ENCODE measurements around the gene LIPC.

Gene LIPC

GRCh38 chr15:58572521-58572920 is 140.7 kb downstream of the LIPC start:
- ChIA-PET POLR2A (no interaction called here), CTCF (no interaction called here)
- no peak overlapping the region for H3K4me3 ChIP-seq (ENCODE audit: low read depth, low read length)
- no peaks in the 10 kb centered on the region for H3K36me3 ChIP-seq (ENCODE audit: control insufficient read depth in 2 of 2, insufficient read depth in 1 of 2, low read length in 2 of 2)
- H3K4me1 ChIP-seq (ENCODE audit: control insufficient read depth, insufficient read depth, low read length) = no peaks in the 10 kb centered on the region
- H3K27ac ChIP-seq (ENCODE audit: extremely low read depth, low read depth, low read length) = no peak overlapping the region
- no peak for TF ChIP-seq SCRT1 (tag by site-specific recombination; IDR thresholded peaks at IDR 0.05; ENCODE audit: borderline replicate concordance)
- TF ChIP-seq ZSCAN16 (tag by site-specific recombination; IDR thresholded peaks at IDR 0.05) = no peak
- TF ChIP-seq RBAK (tag by site-specific recombination; IDR thresholded peaks at IDR 0.05) = no peak
- TF ChIP-seq ZSCAN23 (tag by site-specific recombination; IDR thresholded peaks at IDR 0.05) = no peak
- H3K9me3 ChIP-seq (ENCODE audit: control insufficient read depth, insufficient read depth, low read depth, low read length) = no peaks in the 10 kb centered on the region

GRCh38 chr15:58573270-58573669 is 141.5 kb downstream of the LIPC start:
- Histone ChIP-seq H3K9me3 (ENCODE audit: control insufficient read depth, insufficient read depth, low read depth, low read length) (no peaks in the 10 kb centered on the region), H3K27ac (ENCODE audit: extremely low read depth, low read depth, low read length) (no peak overlapping the region), H3K36me3 (ENCODE audit: control insufficient read depth in 2 of 2, insufficient read depth in 1 of 2, low read length in 2 of 2) (no peaks in the 10 kb centered on the region), H3K4me1 (ENCODE audit: control insufficient read depth, insufficient read depth, low read length) (no peaks in the 10 kb centered on the region), H3K4me3 (ENCODE audit: low read depth, low read length) (no peak overlapping the region)
- CTCF ChIA-PET = no interaction called here
- no peak for TF ChIP-seq ZNF514 (tag by site-specific recombination; IDR thresholded peaks at IDR 0.05)
- TF ChIP-seq ZSCAN18 (tag by site-specific recombination; IDR thresholded peaks at IDR 0.05) = no peak
- no peak for TF ChIP-seq ZNF792 (tag by site-specific recombination; IDR thresholded peaks at IDR 0.05)
- TF ChIP-seq ZNF311 (tag by site-specific recombination; IDR thresholded peaks at IDR 0.05; ENCODE audit: borderline replicate concordance) = no peak
- no peak for TF ChIP-seq ZNF16 (tag by site-specific recombination; IDR thresholded peaks at IDR 0.05; ENCODE audit: low read depth)
- no peak for TF ChIP-seq PRDM4 (tag by site-specific recombination; IDR thresholded peaks at IDR 0.05)
- TF ChIP-seq ZNF548 (tag by site-specific recombination; IDR thresholded peaks at IDR 0.05) = no peak
- no peak for TF ChIP-seq ZNF214 (tag by site-specific recombination; IDR thresholded peaks at IDR 0.05; ENCODE audit: borderline replicate concordance)
- no peak for TF ChIP-seq SCRT1 (tag by site-specific recombination; IDR thresholded peaks at IDR 0.05; ENCODE audit: borderline replicate concordance)
- no peak for TF ChIP-seq ZNF335 (tag by site-specific recombination; conservative IDR thresholded peaks at IDR 0.05)
- no peak for TF ChIP-seq ZXDB (tag by site-specific recombination; IDR thresholded peaks at IDR 0.05)
- POLR2A ChIA-PET = no interaction called here

- POLR2A ChIA-PET = no interaction called here
- TF ChIP-seq ZFP69B (tag by site-specific recombination; IDR thresholded peaks at IDR 0.05) (no peak), ZNF704 (tag by site-specific recombination; IDR thresholded peaks at IDR 0.05) (no peak), GLIS1 (tag by site-specific recombination; IDR thresholded peaks at IDR 0.05) (no peak), ZBTB8A (tag by site-specific recombination; IDR thresholded peaks at IDR 0.05) (no peak), ZNF426 (tag by site-specific recombination; IDR thresholded peaks at IDR 0.05) (no peak), ZNF354C (tag by site-specific recombination; IDR thresholded peaks at IDR 0.05; ENCODE audit: borderline replicate concordance, low read depth) (no peak), ZNF548 (tag by site-specific recombination; IDR thresholded peaks at IDR 0.05) (no peak), ZNF785 (tag by site-specific recombination; IDR thresholded peaks at IDR 0.05) (no peak), ZNF777 (tag by site-specific recombination; IDR thresholded peaks at IDR 0.05; ENCODE audit: borderline replicate concordance) (no peak), ZNF416 (tag by site-specific recombination; IDR thresholded peaks at IDR 0.05) (no peak)
- Histone ChIP-seq H3K4me1 (ENCODE audit: control insufficient read depth, insufficient read depth, low read length) (no peaks in the 10 kb centered on the region), H3K27ac (ENCODE audit: extremely low read depth, low read depth, low read length) (no peak overlapping the region), H3K36me3 (ENCODE audit: control insufficient read depth in 2 of 2, insufficient read depth in 1 of 2, low read length in 2 of 2) (no peaks in the 10 kb centered on the region), H3K9me3 (ENCODE audit: control insufficient read depth, insufficient read depth, low read depth, low read length) (no peaks in the 10 kb centered on the region), H3K4me3 (ENCODE audit: low read depth, low read length) (no peak overlapping the region)
- CTCF ChIA-PET = interaction anchor here (0.6 kb wide), 1 partner anchor 191 kb away, joined by 3 read pairs; no protein-coding TSS in a partner anchor
Measured at GRCh38 chr15:58574631-58575030, 142.8 kb downstream of the LIPC start.

Data from HEK293 (cell line).